ENCODE data around the gene CD99. TPM values are rescaled to one million over a fixed set of nuclear protein-coding genes. Genes with fewer than 3 reads are reported as not detected.

Gene CD99, protein sequence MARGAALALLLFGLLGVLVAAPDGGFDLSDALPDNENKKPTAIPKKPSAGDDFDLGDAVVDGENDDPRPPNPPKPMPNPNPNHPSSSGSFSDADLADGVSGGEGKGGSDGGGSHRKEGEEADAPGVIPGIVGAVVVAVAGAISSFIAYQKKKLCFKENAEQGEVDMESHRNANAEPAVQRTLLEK
- 100 to 1,000 TPM; 290 to 297 TPM for total RNA-seq

DNA sequence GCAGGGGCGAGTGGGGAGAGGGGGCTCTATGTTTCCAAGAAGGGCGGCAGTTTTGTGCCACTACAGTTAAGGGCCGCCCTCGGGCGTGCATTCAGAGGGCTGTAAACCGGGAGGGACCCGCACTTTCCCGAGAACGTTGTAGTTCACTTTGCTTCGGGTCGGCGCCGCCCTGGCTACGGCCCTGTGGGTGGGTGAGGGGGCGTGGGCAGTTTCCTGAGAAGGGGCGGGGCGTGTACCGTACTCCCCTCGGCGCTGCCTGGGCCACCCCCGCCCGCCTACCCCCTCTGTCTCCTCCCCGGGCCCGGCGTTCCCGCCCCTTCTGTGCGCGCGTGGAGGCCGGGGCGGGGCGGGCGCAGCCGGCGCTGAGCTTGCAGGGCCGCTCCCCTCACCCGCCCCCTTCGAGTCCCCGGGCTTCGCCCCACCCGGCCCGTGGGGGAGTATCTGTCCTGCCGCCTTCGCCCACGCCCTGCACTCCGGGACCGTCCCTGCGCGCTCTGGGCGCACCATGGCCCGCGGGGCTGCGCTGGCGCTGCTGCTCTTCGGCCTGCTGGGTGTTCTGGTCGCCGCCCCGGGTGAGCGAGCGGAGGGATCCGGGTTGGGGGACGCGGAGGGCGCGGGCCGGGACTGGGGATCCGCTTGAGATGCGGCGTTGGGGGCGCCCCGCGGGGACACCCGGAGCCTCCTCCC is at the start of gene CD99:
TSS of gene CD99 (plus strand) at position 440 of the 687 bp plus-strand sequence. CDS start at position 506, 66 bp downstream.

DNA sequence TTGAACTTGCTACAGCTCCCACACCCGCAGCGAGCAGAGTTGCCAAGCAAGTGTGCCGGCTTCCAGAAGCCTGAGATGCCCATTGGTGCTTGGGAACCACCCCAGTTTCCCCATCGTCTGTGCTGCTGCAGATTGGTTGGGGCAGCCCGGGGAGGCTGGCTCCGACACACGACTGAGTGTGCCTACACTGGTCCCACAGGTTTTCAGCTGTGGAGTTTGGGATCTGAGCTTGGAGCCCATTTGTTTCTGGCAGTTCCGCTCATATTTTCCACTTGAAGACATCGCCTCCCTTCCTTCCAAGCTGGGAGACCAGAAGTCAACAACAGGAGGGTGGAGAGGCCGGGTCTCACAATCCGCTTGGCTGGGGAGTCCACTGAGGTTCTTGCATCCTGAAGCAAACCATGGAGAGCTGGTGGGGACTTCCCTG is 60.8 kb downstream of the CD99 start, which contains the start of gene XG:
TSS of gene XG (plus strand) at position 167 of the 427 bp plus-strand sequence. CDS start at position 402, 235 bp downstream.

Other genes with a start within 250 kb of the CD99 start
- 10 to 100 TPM; 13.8 to 15.5 TPM for gene DHRSX, start 190.3 kb upstream of the CD99 start, total RNA-seq
- 10 to 100 TPM; 32.1 to 34.9 TPM for gene ZBED1, start 190.3 kb upstream of the CD99 start, total RNA-seq
- not detected for gene XG, start 60.7 kb downstream of the CD99 start, total RNA-seq
- gene GYG2, start 137.6 kb downstream of the CD99 start, total RNA-seq = not detected
- 1 to 10 TPM; 1.8 to 1.9 TPM for gene ARSD, start 238.0 kb downstream of the CD99 start, total RNA-seq

Data from activated naive CD4-positive, alpha-beta T cell treated with anti-CD3 and anti-CD28 coated beads, Interleukin-2, amount 10 ng/mL, durations not matched to agents 5 hours and 36 hours (primary cell).